Stimulated activated CD8-positive, alpha-beta memory T cell treated with anti-CD3 and anti-CD28 coated beads, Interleukin-4, amount 100 ng/mL, for 48 hours (primary cell): ENCODE results near the gene CRTAC1.

Source experiments
- DNase-seq: peaks from one replicate; pipeline ENCODE4 v3.0.0-alpha.2; 2020

CRTAC1 gene, protein sequence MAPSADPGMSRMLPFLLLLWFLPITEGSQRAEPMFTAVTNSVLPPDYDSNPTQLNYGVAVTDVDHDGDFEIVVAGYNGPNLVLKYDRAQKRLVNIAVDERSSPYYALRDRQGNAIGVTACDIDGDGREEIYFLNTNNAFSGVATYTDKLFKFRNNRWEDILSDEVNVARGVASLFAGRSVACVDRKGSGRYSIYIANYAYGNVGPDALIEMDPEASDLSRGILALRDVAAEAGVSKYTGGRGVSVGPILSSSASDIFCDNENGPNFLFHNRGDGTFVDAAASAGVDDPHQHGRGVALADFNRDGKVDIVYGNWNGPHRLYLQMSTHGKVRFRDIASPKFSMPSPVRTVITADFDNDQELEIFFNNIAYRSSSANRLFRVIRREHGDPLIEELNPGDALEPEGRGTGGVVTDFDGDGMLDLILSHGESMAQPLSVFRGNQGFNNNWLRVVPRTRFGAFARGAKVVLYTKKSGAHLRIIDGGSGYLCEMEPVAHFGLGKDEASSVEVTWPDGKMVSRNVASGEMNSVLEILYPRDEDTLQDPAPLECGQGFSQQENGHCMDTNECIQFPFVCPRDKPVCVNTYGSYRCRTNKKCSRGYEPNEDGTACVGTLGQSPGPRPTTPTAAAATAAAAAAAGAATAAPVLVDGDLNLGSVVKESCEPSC

DNA sequence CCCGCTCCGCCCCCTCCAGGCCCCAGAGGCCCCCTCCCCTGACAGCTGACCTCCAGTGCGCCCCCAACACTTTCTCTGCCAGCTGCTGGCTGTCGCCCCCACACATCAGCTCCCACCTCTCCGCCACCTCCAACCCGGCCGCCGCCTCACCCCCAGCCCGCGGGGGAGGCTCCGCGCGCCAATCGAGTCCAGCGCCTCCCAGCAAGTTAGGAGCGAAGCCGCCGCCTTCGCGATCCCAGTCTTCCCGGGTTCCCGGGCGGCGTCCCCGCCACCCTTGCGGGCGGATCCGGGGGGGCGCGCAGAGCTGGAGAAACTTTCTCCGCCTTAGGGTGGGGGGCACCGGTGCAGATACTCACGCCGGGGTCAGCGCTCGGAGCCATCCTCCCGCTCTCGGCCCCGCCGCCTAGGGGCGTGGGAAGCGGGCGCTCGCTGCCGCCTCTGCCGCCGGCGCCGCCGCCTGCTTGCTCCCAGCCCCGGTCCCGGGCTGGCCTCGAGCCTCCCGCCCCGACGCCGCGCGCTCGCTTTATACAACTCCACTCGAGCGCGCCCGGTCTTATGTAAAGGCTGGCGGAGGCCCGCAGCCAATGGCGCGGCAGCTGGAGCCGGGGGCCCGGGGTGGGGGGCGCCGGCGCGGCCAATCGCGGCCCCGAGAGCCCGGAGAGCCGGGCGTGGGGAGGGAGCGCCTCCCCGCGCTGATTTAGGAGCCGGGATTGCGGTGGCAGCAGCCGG lies at the start of gene CRTAC1:
TSS of gene CRTAC1 (minus strand) at position 529 of the 729 bp plus-strand sequence. CDS start at position 380, 149 bp downstream.
- DNase-seq: peak; percentile 26

DNA sequence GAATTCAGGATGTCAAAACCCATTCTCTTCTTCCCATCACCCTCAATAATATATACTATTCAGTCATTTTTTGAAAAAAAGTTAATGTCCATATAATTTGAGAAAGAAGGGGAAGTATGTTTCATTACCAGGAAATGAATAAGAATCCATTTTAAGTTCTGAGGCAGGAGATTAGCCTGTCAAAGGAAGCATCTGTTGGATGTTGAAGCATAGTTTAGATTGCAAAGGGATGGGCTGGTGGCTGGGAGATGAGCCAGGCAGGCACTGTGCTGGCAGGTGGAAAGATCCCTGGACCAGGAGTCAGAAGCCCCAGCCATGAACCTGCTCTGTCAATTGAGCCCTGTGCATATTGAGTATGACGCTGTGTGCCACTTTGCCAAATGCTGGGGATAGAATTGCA lies 48.4 kb upstream of the CRTAC1 start:
- DNase-seq: no peak

DNA sequence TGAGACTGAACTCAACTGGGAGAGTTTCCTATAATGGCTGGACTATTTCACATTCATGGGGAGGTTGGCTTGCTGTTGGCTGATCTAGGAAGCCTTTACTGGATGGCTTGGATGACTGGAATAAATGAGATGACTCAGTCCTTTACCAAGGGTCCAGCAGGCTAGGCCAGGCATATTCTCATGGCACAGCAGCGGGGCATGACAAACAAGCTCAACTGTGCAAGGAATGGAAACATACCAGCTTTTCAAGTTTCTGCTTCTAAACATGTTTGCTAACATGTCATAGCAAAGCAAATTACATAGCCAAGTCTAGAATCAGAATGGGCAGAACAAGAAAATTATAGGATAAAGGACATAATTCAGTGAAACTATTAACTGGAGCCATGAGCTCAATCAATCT lies 46.8 kb upstream of the CRTAC1 start:
- no peak for DNase-seq

DNA sequence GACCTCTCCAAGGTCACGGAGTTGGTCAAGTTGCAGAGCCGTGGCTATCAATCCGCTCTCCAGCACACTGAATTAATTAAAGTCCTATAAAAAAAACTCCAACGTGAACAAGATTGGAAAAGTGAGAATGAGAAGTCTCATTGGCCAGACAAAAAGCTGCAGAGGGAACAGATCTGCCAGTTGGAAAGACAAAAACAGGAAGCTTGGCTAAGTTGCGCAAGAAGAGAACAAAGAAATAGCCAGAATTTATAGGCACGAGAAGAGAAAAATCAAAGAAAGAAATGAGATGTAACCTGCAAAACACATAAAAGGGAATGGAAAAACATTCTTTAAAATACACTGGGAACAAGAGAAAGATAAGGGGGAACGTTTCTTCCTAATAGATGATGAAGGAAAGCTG lies 45.7 kb upstream of the CRTAC1 start:
- no peak for DNase-seq

DNA sequence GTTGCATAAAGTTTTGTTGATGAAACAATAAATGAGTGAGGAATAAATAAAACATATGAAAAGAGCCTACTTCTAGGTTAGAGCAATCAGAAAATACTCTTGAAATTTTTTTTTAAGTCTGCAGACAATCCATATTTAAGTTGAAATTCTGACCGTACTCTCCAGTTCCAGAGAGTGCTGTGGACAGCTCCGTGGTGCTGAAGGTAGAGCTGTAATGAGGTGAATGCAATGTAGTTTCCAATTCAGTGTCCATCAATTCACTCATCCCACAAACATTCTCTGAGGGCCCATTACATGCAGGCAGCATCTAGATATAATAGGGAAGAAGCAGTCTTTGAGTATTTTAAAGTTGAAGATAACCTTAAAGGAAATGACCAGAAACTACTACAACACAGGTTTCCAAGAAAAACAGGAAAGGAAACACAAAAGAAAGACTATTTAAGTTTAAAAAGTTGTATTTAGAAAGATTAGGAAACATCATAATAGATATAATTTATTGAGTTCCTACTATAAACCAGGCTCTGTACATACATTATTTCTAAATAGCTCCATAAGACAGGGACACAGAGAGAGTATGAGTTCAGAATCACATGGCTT lies 44.0 kb upstream of the CRTAC1 start:
- no peak for DNase-seq

DNA sequence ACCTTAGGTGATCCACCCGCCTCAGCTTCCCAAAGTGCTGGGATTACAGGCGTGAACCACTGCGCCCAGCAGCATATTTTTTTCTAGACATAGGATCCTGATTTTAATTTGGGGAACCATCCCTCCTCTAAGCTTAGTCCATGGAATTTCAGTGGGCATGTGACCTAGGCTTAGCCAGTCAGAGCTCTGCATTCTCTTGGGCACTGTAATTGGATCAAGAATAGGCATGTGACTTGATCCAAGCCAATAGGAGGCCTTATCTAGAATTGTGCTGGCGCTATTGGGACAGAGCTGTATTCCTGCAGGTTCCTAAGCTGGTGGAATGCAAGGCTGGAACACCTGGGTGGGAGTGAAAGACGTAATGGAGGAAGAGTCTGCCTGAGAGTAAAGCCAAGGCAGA lies 36.7 kb upstream of the CRTAC1 start:
- DNase-seq: no peak

DNA sequence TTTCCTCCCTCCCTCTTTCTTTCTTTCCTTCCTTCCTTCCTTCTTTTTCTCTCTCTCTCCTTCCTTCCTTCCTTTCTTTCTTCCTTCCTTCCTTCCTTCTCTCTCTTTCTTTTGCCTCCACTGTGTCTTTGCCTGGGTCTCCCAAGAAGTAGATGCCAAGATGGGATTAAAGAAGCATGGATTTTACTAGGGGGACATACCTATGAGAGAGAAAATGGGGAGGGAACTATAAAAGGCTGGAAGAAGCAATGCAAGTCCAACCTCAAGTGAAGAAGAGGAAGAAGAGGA lies 33.3 kb upstream of the CRTAC1 start:
- no peak for DNase-seq

DNA sequence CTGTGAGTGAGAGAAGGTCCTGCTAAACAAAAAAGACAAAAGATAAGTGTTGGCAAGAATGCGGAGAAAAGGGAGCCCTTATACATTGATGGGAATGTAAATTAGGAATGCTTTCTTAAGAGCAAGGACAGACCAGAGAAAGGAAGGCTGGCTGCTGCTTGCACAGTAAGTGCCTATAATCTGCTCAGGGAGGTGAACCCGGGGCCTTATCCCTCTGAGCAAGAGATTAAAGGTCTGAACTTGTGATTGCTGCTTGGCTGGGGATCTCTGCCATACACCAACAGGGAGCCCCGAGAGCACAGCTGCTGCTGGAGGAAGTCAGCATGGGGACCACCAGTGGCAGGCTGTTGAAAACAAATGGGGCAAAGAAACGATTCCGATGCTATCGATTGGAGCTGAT lies 32.0 kb upstream of the CRTAC1 start:
- DNase-seq: no peak

DNA sequence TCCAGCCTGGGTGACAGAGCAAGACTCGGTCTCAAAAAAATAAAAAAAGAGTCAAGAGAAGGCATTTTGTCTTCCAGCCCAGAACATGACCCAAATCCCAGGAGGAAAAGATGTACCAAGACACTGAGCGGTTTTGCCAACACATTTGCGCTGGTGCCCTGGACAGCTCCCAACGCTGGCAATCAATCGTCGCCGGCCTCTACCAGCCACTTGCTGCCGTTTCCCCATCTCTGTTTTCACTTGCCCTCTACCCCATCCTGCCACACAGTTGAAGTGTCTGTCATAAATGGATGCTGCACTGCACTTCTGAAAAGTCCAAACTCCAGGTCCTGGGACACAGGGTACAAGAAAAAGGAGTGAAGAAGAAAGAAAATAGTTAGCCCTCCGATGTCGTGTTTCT lies 29.7 kb upstream of the CRTAC1 start:
- DNase-seq: no peak

DNA sequence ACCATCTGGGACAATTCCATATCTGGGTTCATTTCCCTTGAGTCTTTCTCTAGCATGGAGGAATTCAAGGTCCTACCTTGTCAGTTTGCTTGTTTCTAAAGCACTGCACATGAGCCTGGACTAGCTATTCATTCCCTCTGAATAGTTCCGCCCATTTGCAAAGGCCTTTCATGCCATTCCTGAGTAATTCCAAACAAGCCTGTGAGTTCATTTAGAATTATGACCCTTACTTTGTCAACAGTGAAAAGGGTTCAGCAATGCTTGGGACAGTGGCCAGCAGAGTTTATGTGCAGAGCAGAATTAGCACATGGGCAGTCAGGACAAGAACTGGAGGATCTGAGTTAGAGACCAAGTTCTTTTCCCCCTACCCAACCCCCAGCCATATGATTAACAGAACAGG lies 27.9 kb upstream of the CRTAC1 start:
- no peak for DNase-seq

DNA sequence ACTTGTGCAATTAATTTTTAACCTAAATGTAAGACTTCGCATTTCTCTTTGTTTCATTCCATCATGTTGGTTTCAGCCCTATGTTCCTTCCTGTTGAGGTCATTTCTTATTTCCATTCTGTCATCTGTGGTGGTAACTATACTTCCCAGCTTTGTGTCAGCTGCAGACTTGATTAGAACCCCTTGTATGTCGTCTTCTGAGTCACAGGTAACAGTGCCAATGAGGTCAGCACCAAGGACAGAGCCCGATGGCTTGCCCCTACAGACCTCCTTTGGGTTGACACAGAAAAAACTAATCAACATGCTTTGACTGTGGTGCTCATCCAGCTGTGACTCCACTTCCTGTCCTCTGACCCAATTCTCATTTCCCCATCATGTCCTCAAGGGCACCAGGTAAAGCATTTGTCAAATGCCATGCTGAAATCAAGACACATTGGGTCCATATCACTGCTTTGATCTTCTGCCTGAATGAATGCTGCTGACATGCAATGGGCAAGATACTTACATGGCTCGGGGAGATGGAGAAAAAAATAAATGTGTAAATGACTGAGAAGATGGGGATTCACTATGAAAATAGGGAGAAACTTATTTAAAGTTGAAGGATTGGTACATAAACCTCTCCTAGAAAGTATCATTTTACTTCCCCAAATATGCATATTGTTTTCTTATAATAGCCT lies 25.6 kb upstream of the CRTAC1 start:
- DNase-seq: peak; percentile 53

DNA sequence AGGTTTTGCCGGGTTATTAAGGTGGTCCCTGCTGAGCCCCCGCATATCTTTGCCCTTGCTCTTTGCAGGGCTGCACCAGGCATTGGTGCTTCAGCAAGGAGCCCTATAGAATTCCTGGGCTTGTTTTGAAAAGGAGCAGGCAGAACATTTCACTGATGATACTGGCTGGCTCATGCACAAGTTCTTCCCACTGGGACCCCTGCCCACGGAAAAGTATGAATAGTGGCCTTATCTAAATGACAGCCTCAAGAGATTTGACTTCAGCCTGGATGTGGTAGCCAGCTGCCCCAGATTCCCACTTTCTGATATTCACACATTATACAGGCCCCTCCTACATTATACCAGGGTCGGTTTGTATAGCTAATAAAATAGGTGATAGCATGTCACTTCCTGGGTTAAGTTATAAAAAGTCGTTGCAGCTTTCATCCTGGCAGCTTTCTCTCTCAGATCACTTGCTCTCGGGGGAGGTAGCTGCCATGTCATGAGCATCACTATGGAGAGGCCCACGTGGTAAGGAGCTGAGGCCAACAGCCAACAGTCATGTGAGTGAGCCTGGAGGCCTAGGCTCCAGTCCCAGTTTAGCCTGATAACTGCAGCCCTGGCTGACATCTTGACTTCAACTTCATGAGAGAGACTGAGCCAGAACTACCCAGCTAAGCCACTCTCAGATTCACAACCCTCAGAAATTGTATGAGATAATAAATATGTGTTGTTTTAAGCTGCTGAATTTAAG lies 16.8 kb upstream of the CRTAC1 start:
- DNase-seq: no peak

DNA sequence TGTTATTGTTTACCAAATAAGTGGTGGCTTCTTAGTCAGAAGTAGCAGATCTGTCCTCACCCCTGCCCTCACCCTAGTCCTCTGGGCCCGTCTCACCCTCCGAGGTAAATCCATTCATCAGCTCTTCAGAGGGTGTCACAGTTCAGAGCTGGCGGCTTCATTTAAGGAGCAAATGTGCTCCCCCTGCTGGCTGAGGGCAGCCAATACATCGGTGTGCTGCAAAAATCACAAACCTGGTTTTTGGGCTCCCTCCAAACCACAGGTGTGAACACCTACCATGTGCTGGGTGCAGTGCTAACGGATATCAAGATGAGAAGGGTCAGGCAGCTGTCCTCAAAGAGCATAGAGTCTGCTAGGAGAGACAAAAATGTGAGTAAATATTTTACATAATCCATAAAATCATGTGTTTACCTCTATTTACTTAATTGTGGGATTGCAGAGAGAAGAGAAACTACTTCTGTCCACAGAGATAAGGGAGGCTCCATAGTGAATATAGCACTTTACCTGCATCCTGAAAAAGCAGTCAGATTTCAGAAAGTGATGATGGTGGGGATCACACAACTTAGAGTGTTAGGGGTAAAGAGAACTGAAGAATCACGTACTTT lies 15.5 kb upstream of the CRTAC1 start:
- DNase-seq: peak; percentile 72

DNA sequence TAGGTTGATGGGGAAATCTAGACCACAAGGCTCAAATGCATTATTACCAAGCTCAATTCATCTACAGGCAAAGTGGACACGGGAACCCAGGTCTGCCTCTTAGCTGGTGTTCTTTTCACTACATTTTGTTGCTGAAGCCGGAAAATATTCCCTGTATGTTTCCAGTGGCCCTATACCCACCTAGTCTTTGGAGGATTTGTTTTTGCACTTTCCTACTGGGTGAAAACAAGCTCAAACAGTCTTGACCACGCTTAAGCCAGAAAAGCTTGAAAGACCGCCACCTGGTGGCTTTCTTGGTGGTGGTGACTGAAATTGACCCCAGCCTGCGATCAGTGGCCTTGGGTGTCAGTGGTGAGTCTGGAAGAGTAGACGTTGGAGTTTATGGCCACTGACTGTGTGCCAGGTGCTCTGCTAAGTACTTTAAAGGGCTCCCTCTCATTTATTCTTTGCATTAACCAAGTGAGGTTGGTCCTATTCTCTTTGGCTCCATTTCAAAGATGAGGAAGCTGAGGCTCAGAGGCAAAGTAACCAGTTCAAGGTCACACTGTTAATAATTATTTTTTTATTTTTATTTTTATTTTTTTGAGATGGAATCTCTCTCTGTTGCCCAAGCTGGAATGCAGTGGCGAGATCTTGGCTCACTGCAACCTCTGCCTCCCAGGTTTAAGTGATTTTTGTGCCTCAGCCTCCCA lies 11.1 kb upstream of the CRTAC1 start:
- DNase-seq: peak; percentile 69

DNA sequence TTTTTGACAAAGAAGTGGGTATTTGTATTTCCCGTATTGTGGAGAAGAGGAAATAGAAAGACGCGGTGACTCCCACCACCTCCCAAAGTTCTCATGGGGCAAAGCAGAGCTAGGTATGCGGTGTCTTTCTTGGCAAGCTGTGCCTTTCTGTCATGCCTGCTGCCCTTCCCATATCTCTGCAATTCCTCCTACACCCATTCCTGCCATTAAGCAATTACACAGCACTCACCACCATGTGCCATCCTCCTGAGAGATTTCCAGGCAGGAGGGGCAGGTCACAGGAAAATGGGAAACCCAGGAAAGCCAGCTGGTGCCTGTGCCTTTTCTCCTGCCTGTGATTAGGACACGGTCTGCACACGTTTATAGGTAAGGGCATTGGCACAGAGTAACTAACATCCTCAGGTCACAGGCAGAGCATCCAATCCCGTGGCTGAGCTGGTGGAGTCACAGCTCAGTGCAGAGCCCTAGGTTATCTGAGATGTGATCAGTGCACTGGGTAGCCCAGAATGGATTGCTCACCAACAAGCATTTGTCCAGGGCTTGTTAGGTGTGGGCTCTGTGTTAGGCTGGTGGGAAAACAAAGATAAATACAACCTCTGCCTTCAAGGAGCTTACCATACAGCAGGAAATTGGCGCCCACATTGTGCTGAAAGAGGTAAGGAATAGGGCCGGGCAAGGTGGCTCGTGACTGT lies 9.4 kb upstream of the CRTAC1 start:
- no peak for DNase-seq

DNA sequence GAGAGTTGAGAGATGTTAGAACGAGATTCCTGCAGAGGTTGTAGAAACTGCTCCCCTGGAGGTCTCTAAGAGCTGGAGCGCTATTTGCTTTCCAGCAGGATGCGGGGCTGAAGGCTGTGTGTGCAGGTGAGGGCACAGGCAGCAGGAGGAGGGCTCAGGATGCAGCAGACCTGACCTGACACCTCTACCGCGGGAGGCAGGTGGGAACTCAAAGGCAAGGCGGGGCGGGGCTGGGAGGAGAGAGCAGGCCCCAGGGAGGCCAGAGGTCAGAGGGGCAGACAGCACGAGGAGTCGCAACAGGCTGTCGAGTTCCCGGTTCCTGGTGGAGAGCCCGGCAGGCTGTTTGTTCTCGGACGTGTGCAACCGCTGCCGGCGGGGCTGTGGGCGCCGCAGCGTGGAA lies 7.9 kb upstream of the CRTAC1 start:
- DNase-seq: no peak

DNA sequence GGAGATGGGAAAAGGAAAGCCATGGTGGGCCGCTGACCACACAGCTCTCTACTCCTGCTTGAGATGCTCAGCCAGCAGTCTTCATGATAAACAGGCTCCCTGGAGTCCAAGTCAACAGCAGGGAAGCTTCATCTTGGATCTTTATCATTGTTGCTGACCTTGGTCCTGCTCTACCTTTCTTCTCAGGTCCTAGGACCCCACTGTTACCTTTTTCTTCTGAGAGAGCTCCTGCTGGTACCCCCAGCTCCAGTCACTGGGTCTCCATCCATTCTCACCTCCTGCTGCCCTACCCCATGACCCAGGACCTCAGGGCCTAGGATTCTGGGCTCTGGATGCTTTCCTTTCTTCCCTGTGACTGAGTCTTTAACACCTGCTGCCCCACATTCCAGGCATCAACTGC lies 5.2 kb upstream of the CRTAC1 start:
- no peak for DNase-seq

DNA sequence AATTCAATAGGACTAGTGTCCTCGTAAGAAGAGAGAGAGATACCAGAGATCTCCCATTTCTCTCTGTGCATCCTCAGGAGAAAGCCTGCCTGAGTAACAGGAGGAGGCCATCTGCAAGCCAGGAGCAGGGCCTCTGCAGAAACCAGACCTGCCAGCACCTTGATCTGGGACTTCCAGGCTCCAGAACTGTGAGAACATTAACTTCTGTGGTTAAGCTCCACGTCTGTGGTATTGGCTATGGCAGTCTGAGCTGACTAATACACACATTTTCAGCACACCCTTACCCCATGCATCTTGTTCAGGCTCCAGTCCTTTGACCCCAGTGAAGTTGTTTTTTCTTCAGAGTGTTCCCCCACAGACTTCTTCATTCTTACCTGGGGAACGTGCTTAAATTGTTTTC lies 3.1 kb upstream of the CRTAC1 start:
- DNase-seq: no peak

DNA sequence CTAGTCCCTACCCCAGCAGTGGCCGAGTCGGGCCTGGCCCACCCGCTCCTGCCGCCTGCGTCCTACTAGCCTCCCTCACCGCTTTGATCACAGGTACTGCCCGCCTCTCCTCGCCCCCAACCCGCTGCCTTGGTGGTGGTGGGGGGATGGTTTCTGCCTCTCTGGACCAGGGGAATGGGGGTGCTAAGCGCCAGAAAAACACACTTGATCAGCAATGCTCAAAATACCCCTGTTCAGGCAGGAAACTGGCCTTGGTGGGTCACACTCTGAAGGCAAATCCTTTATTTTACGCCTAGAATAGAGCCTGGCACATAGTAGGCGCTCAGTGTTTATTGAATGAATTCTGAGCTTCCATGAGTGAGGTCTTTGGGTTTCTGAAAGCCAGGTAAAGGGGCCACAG lies 1.0 kb upstream of the CRTAC1 start:
- no peak for DNase-seq

DNA sequence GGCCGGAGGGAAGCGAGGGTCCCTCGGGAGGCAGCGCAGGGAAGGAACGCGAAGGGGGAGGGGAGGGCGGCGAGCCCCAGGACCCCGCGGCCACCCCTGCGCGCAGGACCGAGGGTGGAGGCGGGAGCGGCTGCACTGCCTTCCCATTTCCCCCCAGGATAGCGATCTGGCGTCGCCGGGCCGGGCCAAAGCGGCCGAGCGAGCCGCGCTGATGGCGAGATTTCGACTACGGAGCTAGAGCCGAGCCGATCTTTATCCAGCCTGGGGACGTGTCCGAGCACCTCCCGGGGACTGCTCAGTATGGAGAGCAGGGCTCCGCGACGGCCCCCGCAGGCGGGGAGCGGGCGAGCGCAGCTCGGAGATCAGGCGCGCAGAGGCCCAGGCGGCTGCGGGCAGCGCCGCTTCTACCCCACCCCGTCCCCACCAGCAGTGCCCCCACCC lies 590 bp upstream of the CRTAC1 start:
- no peak for DNase-seq
